GM04503 (cell line): Measurements from ENCODE around the gene CAMK4.

Experiments used
- DNase-seq: peaks from one replicate; pipeline ENCODE4 v3.0.0-alpha.2; 2012; ENCODE audit warnings: low read depth

CAMK4 gene

DNA sequence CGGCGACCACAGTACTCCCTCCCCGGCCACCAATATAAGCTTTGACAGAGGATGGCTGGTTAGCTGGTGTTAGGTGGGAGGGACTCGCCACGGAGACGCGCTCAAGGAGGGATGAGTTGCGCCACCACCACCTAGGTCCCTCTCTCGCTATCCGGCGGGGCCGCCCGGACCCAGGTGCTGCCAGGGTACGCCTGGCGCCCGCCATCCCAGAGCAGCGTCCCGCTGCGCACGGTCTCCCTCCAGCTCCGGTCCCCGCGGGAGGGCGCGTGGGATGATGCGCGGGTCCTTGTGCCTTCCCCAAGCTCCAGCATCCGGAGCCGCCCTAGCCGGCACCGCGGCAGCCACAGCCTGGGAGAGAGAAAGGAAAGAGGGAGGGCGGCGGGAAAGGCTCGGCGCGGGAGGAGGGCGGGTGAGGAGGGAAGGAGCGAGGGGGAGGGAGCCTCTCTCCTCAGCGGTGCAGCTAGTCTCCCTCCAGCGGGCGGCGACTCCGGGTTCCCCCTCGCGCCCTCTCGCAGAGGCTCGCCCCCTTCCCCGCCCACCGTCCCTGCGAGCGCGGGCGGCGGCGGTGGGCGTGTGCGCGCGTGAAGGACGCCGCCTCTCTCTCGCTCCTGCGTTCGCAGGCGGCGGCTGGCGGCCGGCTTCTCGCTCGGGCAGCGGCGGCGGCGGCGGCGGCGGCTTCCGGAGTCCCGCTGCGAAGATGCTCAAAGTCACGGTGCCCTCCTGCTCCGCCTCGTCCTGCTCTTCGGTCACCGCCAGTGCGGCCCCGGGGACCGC is at the start of gene CAMK4:
TSS of gene CAMK4 (plus strand) at position 598 of the 774 bp plus-strand sequence. CDS start at position 698, 100 bp downstream.
- no peak for DNase-seq

DNA sequence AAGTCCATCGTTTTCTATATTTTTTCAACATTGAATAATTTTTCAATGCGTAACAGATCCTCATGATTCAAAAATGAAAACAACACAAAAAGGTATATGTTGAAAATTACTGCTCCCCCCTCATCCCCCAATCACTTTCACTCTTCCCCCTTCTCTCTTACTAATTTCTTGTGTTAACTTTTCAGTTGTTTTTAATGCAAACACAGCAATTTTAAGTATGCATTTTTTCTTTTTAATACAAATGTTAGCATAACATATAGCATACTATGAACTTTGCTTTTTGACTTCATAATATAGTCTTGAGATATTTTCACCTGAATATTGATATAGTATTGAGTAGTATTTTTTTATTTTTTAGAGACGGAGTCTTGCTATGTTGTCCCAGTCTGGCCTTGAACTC is 41.1 kb upstream of the CAMK4 start:
- DNase-seq, result no peak

DNA sequence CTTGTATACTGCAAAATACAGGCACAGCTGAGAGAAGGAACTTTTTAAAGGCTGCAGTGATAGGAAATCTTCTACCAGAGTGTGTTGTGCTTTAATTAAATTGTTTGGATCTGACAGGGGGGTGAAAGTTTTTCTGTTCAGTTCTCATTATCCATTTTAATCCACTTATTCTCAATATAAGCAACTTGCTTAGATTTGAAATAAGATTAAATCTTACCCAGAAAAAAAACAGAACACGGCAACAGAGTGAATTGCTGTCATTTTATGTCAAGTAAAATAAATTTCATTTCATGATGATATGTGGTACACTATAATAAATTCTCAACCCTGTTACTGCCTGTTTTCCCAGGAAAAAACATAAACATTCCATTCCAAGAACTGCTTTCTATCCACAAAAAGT is 37.1 kb upstream of the CAMK4 start:
- DNase-seq, result no peak

DNA sequence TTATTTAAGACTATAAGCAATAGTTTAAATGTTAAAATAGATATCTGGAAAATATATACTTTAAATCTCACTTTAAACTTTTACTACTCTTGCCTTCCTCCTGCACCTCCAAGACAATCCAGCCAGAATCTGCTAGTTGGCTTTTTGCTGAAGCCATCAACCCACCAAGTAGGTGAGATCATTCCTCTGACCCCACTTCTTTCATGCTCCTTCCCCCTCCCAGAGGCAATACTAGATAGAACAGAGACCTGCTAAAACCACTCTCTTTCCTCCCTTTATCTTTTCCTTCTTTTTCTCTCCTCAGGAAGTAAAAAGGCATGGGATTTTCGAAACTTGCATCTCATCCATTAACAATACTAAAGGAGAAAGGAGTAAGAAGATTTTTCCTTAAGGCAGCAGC is 30.1 kb upstream of the CAMK4 start:
- no peak for DNase-seq

DNA sequence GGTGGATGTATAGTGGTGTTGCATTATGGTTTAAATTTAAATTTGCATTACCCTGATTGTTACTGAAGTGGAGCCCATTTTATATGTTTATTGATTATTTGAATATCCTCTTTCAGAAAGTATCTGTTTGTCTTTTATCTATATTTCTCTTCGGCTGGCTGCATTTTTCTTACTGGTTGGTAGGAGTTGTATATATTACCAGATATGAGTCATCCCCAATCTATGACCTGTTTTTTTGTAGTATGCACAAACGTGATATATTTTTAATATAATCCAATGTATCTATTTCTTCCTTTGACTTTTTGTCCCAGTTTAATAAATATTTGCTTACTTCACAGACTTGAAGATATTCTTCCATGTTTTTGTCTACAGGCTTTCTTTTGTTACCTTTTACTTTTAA is 29.3 kb upstream of the CAMK4 start:
- DNase-seq, result no peak

DNA sequence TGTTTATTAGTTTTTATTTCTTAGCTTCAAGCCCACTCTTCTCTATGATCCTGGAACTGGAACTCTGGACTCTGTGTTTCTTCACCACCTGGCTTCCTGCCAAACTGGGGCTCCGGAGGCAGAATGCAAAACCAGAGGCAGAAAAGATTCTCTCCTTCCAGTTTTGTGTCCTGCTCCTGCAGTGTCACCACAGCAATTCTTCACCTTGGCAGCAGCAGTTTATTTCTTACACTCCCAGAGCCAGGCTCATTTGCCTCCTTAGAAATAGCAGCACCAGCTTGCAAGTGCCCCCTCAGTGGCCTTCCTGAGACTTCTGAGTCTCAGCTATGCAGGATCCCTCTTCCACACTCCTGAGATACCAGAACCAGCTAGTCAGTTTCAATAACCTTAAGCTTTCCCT is 26.7 kb upstream of the CAMK4 start:
- no peak for DNase-seq

DNA sequence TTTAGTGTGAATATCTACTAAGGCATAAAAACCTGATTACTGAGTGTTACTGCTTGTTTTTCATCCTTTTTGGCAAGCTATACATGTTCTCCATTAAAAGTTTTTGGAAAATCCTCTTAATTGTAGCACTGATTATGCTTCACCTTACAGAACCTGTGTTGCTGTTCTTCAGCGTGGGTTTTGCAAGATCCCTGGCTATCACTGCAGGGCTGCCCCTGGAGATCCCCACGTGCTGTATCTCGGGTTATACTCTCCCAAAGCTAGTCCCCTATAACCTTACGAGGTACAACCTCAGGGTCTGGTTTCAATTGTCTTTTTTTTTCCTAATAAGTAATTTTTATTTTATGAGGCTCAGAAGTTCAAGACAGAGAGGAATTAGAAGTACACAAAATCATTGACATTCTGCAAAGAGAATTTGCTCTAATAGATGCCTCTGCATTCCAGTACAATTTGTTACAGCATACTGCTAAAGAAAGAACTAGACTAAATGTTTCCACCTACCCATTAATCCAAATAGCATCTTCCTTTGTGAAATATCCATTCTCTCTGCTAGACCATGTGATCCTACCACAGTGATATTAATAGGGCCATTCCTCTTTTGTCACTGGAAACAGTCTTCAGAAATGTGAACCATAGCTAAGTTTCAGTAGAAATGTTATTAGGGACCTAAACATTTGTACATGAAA is 25.8 kb upstream of the CAMK4 start:
- DNase-seq, result no peak

DNA sequence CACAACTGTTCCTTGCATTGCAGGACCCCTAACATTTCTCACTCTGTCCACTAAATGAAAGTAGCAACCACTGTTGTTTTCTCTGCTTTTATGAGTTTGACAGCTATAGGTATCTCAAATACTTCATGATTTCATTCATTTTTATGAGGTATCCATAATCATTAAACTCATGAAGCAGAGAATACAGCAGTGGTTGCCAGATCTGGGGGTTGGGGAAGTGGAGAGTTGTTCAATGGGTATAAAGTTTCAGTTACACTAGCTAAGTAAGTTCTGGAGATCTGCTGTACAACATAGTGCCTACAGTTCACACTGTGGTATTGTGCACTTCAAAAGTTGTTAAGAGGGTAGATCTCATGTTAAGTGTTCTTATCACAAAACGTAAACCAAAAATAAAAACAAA is 23.4 kb upstream of the CAMK4 start:
- no peak for DNase-seq

DNA sequence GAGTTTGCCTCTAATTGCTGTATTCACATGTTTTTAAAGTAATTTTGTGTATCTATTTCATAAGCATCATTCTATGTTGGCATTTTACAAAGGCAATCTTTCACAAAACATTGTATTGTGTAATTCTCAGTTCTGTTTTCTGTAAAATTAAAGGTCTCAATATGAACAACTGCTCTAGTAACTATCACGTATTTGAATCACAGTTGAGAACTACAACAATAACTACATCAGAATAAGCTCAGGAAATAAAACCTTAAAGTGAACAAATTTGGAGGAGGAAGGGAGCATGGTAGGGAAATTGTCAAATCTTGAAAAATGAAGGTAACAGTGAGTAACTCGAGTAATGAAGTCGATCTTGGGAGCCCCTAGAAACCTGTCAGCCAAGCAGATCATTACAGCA is 22.5 kb upstream of the CAMK4 start:
- no peak for DNase-seq

DNA sequence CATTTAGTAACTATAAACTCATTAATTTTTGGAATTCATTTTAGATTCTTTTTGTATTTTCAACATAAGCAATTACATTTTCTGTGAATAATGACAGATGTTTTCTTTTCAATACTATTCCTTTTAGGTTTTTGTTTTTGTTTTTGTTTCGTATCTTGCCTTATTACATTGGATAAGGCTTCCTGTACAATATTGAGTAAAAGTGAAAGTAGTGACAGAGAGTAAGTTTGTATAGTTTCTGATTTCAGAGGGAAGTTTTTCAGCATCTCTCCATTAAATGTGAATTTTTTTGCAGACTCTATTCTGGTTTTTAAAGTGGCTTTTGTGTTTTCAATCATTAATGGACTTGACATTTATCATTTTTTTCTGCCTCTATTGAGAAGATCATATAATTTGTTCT is 12.8 kb upstream of the CAMK4 start:
- no peak for DNase-seq

DNA sequence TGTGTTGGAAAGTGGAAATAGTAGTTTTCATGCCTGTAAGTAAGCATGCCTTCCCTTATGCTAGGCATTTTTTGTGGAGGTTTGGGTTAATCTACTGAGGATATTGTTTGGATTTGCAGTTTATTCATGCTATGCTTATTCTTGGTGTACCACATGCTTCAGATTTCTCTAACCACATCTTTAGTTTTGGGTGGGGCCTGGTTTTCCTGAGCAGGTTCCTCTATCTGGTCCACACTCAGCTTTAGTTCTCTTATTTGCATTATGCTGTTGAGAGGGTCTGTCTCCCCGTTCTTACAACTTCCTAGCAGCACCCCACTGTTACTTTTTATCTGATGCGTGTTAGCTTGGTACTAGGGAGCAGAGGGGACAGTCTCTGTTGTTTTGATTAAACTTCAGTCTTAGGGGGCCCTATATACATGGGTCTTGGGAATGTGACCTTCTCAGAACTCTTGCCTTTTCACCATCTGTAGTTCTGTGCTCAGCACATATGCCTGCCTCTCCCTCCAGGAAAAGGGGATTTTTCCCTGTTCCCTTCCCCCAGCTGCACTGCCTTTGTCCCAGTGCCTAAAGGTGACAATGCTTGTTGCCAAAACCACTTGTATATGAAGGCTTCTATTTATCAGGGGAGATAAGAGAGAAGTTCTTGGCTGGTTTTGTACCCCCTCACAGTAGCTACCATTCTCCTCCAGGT is 10.0 kb upstream of the CAMK4 start:
- no peak for DNase-seq

DNA sequence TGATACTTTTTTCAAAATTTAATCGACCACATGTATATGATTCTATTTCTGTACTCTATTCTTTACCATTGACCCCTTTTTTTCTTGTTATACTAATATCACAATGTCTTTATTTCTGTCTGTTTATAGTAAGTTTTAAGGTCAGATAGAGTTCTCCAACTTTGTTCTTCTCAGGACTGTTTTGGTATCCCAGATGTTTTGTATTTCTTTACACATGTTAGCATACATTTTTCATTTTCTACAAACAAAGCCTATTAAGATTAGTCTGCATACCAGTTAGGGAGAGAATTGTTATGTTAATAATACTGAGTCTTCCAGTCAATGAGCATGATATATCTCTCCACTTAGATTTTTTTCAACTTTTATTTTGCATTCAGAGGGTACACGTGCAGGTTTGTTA is 8.2 kb upstream of the CAMK4 start:
- DNase-seq, result no peak

DNA sequence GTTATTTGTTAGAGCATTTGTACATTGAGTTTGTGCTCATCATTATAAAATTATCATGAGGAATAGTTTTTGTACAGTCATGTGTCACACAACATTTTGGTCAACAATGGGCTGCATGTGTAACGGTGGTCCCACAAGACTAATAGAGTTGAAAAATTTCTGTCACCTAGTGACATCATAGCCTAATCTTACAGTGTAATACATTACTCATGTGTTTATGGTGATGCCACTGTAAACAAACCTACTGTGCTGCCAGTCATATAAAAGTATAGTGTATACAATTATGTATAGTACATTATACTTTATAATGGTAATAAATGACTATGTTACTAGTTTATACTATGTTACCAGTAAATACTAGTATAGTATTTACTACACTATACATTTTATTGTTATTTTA is 3.0 kb upstream of the CAMK4 start:
- no peak for DNase-seq

DNA sequence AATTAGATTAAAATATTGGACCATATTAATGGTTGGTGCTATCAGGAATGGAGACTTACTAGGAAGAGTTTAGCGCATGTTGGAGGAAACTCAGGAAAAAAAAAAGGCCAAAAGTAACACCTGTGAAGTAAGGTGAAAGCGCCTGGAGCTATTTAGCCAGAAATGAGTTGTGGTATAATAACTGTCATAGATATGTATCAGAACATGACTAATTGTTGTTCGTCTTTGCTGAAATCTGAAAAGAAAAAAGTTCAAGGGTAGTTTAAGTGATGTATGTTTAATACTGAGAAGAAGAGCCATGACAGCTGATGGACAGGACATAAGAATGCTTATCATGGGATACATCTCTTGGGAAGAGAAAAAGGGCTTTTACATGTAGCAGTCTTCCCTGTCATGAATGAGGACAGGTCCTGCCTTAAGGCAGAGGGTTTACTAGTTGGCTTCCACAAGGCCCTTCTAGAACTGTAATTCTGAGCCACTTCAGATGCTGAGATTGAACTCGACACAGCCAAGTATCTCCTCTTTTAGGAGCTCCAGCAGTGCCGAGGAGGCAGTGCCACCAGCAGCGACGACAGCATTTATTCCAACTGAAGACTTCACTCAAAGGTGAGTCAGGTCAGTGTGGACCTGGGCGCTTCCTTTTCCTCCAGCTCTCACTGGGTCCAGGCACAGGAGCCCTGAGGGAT is 940 bp upstream of the CAMK4 start:
- DNase-seq, result no peak

DNA sequence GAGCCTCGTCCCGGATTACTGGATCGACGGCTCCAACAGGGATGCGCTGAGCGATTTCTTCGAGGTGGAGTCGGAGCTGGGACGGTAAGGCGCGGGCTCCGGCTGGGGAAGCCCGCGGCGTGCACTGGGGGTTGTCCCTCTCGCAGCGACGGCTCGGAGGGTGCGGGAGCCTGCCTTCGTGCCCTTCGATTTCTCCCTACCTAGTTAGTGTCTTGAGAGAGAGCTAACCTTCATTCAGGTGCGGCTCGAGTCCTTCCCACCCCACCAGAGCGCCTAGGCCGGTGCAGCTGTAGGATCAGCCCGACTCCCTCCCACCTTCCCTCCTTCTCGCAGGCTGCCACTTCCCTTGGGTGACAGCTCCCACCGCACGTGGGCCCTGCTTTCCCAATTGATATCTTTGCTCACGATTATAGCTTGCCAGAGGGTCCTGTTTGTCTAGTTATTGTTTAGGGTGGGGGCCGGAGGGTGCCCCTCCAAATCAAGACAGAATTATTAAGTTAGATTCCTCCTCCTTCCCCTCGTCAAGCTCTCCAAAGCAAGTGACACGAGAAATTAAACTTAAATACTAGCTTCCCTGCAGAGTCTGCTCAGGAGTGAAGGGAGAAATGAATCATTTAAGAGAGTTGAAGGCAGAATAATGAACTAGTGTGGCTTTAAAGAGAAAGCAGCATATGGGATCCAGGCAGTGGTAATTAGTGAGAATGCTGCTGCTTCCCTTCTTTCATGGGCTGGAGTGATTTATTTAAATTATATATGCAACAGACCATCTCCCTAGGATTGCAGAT is 569 bp downstream of the CAMK4 start:
- no peak for DNase-seq

DNA sequence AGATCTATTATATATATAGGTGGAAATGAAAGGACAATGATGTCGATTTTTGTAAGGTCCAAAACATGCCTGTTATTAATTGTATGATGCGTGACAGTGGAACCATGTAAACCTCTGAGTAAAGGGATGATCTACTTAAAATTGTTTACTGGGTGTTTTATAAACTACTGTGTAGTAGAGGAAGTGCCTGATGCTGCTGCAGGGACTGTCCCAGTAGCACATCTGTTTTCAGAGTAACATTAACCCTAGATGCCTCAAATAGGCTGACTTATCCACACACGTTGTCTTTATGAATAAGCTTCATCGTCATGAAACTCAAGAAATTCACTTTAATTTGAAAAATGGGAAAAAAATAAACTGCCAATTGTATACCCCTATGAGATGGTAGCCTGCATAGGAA is 1.7 kb downstream of the CAMK4 start:
- DNase-seq, result no peak

DNA sequence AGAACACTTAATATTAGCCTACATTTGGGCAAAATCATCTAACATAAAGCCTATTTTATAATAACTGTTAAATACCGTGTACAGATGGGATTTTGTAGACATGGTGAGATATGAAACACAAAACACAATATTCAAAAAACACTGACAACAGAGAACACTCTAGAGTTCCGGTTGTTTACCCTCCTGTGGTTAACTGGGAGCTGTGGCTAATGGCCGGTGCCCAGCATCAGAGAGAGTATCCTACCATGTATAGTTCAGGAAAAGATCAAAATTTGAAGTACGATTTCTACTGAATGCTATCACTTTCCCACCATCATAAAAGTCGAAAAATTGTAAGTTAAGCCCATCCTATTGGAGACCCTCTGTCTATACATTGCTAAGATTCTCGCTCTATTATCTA is 2.4 kb downstream of the CAMK4 start:
- DNase-seq, result no peak

DNA sequence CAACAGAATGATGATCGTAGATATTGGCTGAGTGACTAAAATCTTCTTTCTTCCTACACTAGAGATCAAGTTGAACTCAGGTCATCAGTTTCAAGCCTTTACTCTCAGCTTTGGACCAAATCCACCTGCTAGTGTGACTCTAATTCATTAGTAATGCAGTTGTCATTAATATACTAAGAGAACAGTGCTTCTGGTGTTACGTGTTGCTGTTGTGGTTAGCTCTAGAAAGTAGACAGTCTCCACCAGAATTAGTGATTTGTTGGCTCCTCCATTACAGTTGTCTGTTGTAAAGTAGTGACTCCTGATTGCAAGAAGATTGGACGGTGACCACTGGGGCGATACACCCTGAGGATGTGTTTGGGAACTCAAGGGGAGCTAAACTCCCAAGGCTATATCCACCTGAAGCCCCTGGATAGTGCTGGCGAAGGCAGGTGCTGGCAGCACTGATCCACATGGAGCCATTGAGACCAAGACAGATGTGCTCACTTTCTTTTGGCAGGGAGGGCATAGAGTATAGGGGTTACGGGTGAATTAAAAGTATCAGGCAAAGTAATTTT is 3.1 kb downstream of the CAMK4 start:
- DNase-seq, result no peak

DNA sequence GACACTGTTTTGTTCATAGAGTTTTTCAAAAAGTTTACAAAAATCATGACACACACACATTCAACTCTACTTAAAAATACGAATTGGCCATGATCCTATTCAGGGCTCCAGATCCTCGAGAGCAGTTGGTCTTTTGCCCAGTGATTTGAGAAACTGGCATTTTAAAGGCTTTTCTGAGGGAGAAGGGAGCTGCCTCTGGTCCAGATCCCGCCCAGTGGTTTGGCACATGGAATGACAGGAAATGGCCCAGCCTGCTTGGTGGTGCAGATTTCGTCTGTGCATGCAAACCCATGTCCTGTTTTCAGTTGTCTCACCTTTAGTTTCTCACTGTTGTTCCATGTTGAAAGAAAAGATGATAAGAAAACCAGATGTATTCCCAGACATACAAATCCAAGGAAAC is 3.6 kb downstream of the CAMK4 start:
- peak; percentile 22 for DNase-seq

DNA sequence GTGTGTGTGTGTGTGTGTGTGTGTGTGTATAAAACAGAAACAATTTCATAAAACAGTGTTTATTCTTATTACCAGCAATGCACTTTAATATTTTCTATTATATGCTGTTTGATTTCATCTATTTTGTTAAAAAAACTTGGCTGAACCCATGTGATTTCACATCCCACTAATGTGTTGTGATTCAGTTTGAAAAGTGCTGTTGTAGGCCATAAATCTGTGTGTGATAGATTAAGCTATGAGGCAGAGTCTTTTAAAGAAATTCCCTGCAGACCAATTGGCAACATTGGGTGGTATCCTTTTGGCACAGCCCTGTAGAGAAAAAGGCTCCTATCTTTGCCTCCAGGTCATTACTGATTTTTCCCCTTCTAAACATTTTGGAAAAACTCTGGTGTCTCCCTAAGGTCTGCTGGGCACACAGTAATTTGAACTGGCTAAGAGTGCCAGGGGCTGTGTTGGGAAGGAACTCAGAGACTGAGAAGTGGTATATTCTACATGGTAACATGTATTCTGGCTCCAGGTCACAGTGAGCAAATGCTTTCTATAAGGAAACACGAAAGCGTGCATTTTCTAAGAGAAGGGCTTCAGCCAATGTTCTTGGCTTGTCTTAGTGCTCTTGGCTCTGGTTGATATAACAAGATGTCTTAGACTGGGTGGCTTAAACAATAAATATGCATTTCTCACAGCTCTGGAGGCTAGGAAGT is 4.5 kb downstream of the CAMK4 start:
- DNase-seq, result no peak
